D721Med (cell line): Measurements from ENCODE around the gene OAT.

Source experiments
- DNase-seq: peaks from one replicate; pipeline ENCODE4 v3.0.0; 2011; ENCODE audit warnings: low spot score; ENCODE audit not compliant: insufficient read length
- FAIRE-seq: peaks from 2 replicates; lab custom pipeline; 2011; peaks lifted over from hg19 to GRCh38; lab: Jason Lieb, UNC
- CTCF ChIP-seq: IDR thresholded peaks from 2 replicates; pipeline ENCODE4 v1.5.1; 2012; ENCODE audit warnings: mild to moderate bottlenecking, control low read depth; ENCODE audit not compliant: insufficient read depth; ENCODE audit errors: missing control alignments

The OAT gene

DNA sequence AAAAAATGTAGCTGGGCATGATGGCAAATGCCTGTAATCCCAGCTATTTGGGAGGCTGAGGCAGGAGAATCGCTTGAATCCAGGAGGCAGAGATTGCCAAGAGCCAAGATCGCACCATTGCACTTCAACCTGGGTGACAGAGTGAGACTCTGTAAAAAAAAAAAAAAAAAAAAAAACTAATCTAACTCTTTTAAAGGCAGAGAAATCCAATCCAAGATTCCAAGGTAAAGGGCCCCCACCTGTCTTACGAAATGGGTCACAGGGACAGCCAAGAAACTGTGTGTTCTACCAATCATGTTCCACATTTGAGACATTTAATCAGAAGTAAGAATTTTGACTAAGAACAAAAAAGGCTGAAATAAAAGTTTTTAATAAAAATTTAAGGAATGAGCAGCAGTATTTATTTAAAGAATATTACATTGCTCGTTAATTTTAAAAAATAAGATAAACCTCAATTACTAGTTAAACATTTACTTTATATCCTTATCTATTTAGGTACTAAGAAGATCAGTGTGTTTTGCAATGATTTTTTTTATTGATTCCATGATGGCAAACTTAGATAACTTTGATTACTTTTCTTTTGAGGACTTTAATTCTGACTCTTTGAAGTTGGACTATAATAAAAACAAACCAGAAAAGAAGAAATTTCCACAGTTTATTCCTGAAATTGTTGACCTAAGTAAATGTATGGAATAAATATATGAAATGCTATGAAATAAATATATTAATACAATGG is 6.7 kb upstream of the OAT start:
- FAIRE-seq (no peak), DNase-seq (no peak)
- no peak for TF ChIP-seq CTCF

DNA sequence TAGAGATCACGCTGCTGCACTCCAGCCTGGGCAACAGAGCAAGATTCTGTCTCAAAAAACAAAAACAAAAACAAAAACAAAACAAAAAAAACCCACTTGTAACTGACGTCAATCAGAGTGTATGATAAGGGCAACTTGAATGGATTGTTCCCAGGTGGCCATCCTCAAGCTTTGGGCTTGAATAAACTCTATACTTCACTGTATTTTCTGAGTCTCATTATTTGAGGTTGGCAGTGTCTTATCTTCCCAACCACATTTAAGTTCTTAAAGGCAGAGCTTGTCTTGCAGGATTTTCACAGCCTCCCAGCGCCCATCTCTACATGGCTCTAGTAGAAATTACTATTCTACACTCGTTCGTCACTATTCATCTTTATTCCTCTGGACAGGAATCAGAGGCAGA is 5.1 kb upstream of the OAT start:
- FAIRE-seq: no peak
- DNase-seq: no peak
- TF ChIP-seq CTCF: no peak

DNA sequence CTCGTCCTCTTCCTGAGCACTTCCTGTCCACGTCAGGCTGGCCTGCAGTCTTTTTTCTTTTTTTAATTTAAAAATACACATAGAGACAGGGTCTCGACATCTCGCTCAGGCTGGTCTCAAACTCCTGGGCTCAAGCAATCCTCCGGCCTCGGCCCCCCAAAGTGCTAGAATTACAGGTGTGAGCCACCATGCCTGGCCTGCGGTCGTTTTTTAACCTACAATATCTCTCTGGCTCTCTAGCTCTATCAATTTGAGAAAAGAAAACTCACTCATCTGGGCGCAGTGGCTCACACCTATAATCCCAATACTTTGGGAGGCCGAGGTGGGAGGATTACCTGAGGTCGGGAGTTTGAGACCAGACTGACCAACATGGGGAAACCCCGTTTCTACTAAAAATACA is 4.0 kb upstream of the OAT start:
- FAIRE-seq: no peak
- DNase-seq: no peak
- no peak for TF ChIP-seq CTCF

DNA sequence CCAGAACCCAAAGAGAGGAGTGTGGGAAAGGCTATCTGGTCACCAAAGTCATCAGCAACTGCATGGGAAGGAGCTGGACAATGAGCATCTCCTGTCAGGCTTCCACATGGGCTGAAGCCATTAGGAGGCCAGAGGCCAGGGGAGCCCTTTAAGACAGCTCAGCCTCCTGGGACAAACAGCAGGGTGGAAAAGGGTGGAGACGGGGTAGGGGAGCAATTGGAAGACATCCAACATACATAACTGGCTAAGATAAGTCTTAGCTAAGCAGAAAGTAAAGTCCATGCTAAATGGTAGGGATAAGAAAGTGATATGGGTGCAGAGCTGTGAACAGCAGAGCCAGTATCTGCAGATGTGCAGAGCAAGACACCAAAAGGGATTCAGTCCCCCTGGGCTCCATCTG is 1.5 kb upstream of the OAT start:
- TF ChIP-seq CTCF: no peak
- no peak for DNase-seq
- FAIRE-seq: no peak

DNA sequence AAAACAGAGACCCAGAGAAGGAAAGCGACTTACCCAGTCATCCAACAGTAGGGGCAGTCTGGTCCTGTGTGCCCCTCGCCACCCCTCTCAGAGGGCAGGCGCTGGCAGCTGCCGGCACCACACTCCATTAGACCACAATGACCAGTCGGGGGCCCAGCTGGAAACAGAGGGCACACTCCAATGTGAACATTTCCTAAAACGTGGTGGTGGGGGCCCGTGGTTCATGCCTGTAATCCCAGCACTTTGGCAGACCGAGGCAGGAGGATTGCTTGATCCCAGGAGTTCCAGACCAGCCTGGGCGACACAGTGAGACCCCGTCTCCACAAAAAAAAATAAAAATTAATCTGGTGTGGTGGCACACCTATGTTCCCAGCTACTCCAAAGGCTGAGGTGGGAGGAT is 912 bp upstream of the OAT start:
- FAIRE-seq: no peak
- no peak for TF ChIP-seq CTCF

GRCh38 chr10:124417895-124418725 is 613 bp downstream of the OAT start:
- no peak for FAIRE-seq
- DNase-seq: no peak
- TF ChIP-seq CTCF: no peak

More for the DNA sequence above, 912 bp upstream of the OAT start:
- DNase-seq: no peak

DNA sequence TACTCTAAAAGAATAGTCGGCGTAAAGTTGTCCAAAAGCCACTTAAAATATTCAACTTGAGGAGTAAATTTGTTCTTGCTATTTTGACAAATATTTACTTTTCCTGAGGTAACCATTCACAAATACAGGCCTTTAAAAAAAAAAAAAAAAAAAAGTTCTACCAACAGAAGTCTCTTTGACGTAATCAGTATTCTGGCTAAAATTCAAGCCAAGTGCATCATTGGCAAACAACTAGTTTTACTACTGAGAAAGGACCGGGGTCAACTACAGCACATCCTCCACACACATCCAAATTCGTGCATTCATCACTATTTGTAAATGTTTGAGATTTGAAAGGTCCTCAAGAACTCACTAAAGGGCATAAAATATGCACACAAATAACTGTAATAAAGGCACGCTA is 2.0 kb downstream of the OAT start:
- no peak for TF ChIP-seq CTCF
- no peak for DNase-seq
- FAIRE-seq: no peak
